NB4 (cell line): Measurements from ENCODE around the gene CYP46A1.

Experiments
- CTCF ChIP-seq: IDR thresholded peaks from one replicate; pipeline ENCODE4 v1.5.1; 2012; ENCODE audit warnings: low read depth, low read length
- MYC ChIP-seq: IDR thresholded peaks from 2 replicates; pipeline ENCODE4 v1.6.1; 2011; ENCODE audit warnings: low read depth, low read length
- POLR2A ChIP-seq: IDR thresholded peaks from 2 replicates; pipeline ENCODE4 v1.6.1; 2011; ENCODE audit warnings: mild to moderate bottlenecking; ENCODE audit not compliant: insufficient read length; ENCODE audit errors: extremely low read depth
- TF ChIP-seq, protein P1 (sequence below): IDR thresholded peaks from 2 replicates; pipeline ENCODE4 v1.6.1; 2011; ENCODE audit warnings: low read depth, low read length

DNA sequence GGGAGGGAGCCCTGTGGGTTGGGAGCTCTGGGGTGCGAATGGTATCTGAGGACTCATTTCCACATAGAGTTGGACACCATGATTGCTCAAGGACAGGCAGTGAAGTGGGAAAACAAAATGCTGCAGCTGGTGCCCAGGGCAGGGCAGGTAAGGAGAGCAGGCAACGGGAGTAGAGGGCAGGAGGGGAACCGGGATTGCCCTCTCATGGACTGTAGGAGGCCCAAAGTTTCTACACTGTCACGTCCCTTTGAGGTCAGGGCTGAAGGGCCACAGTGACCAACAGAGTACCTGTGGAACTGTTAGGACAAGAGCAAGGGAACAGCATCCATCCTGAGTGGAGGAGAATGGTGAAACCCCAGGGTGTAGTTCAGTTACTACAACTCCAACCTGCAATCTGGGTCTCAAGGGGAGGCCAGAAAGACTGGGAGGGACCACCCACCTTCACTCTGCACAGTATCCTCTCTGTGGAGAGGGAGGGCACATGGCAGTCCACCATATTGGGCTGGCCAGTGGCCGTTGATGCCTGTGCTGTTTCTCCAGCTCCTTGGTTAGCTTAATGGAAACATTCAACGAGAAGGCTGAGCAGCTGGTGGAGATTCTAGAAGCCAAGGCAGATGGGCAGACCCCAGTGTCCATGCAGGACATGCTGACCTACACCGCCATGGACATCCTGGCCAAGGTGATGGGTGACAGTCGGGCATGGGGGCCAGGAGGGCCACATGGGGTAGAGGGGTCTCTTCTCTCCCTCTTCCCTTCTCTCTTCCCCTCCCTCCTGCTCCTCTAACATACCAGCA, 22.2 kb downstream of the CYP46A1 start:
- TF ChIP-seq POLR2A (no peak), CTCF (no peak), MYC (no peak)
- TF ChIP-seq, protein P1, sequence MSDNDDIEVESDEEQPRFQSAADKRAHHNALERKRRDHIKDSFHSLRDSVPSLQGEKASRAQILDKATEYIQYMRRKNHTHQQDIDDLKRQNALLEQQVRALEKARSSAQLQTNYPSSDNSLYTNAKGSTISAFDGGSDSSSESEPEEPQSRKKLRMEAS, result no peak
